H9 (cell line): ENCODE data around the gene SOHLH1. TPM values are rescaled to one million over a fixed set of nuclear protein-coding genes. Genes with fewer than 3 reads are reported as not detected.

Source experiments
- DNase-seq: peaks from one replicate; pipeline ENCODE4 v3.0.0-alpha.2; 2017
- H2AFZ ChIP-seq: one replicate; pipeline ENCODE4 v1.6.1; 2013; ENCODE audit warnings: mild to moderate bottlenecking, low read length, control low read depth, moderate library complexity
- H2AK5ac ChIP-seq: 2 replicates; pipeline ENCODE4 v1.6.1; 2013; ENCODE audit warnings: low read length, control low read depth, mixed read lengths; ENCODE audit not compliant: insufficient read length
- H2BK120ac ChIP-seq: one replicate; pipeline ENCODE4 v1.6.1; 2013; ENCODE audit warnings: low read depth, mild to moderate bottlenecking, low read length, control low read depth, inconsistent platforms; ENCODE audit not compliant: poor library complexity, severe bottlenecking
- H2BK12ac ChIP-seq: 2 replicates; pipeline ENCODE4 v1.6.1; 2013; ENCODE audit warnings: low read length, control low read depth, mixed read lengths, low read depth; ENCODE audit not compliant: insufficient read length
- H2BK15ac ChIP-seq: 2 replicates; pipeline ENCODE4 v1.6.1; 2013; ENCODE audit warnings: low read depth, low read length, control low read depth
- H2BK20ac ChIP-seq: one replicate; pipeline ENCODE4 v1.6.1; 2013; ENCODE audit warnings: low read depth, mild to moderate bottlenecking, low read length, control low read depth, inconsistent platforms; ENCODE audit not compliant: poor library complexity, severe bottlenecking
- H2BK5ac ChIP-seq: 2 replicates; pipeline ENCODE4 v1.6.1; 2013; ENCODE audit warnings: low read length, control low read depth, mixed read lengths; ENCODE audit not compliant: insufficient read length
- H3K14ac ChIP-seq: 2 replicates; pipeline ENCODE4 v1.6.1; 2013; ENCODE audit warnings: low read length, control low read depth; ENCODE audit not compliant: insufficient read depth
- H3K18ac ChIP-seq: 2 replicates; pipeline ENCODE4 v1.6.1; 2013; ENCODE audit warnings: low read depth, mild to moderate bottlenecking, mixed read lengths, low read length, control low read depth; ENCODE audit not compliant: insufficient read length
- H3K23ac ChIP-seq: 2 replicates; pipeline ENCODE4 v1.6.1; 2013; ENCODE audit warnings: low read length, control low read depth, mixed read lengths, low read depth; ENCODE audit not compliant: insufficient read length
- H3K23me2 ChIP-seq: 2 replicates; pipeline ENCODE4 v1.6.1; 2013; ENCODE audit warnings: low read depth, mild to moderate bottlenecking, mixed read lengths, low read length, control low read depth; ENCODE audit not compliant: insufficient read length, poor library complexity, severe bottlenecking
- H3K27ac ChIP-seq: 2 replicates; pipeline ENCODE4 v1.5.1; 2013; ENCODE audit warnings: low read length, control low read depth, mixed read lengths, low read depth; ENCODE audit not compliant: insufficient read length
- H3K27me3 ChIP-seq: 2 replicates; pipeline ENCODE4 v1.6.1; 2013; ENCODE audit warnings: low read length, control low read depth, inconsistent platforms; ENCODE audit not compliant: insufficient read depth
- H3K4ac ChIP-seq: 2 replicates; pipeline ENCODE4 v1.6.1; 2013; ENCODE audit warnings: low read depth, mild to moderate bottlenecking, control low read depth, inconsistent platforms, low read length, moderate library complexity
- H3K4me1 ChIP-seq: 2 replicates; pipeline ENCODE4 v1.6.1; 2013; ENCODE audit warnings: low read length, control low read depth, inconsistent platforms; ENCODE audit not compliant: insufficient read depth
- H3K4me2 ChIP-seq: 2 replicates; pipeline ENCODE4 v1.6.1; 2013; ENCODE audit warnings: low read length, control low read depth, mixed read lengths; ENCODE audit not compliant: insufficient read length, insufficient read depth
- H3K56ac ChIP-seq: 2 replicates; pipeline ENCODE4 v1.6.1; 2013; ENCODE audit warnings: low read depth, mild to moderate bottlenecking, mixed read lengths, low read length, control low read depth; ENCODE audit not compliant: insufficient read length
- H3K79me1 ChIP-seq: 2 replicates; pipeline ENCODE4 v1.6.1; 2013; ENCODE audit warnings: low read depth, mild to moderate bottlenecking, moderate library complexity, low read length, control low read depth, inconsistent platforms; ENCODE audit not compliant: insufficient read depth, poor library complexity, severe bottlenecking
- H3K79me2 ChIP-seq: 2 replicates; pipeline ENCODE4 v1.6.1; 2013; ENCODE audit warnings: low read length, control low read depth, inconsistent platforms; ENCODE audit not compliant: insufficient read depth
- H3K9ac ChIP-seq: 2 replicates; pipeline ENCODE4 v1.6.1; 2013; ENCODE audit warnings: low read length, control low read depth, mixed read lengths; ENCODE audit not compliant: insufficient read length; ENCODE audit errors: extremely low read depth
- H3K9me3 ChIP-seq: one replicate; pipeline ENCODE4 v1.6.1; 2013; ENCODE audit warnings: low read depth, low read length, inconsistent platforms; ENCODE audit not compliant: control insufficient read depth
- H3T11ph ChIP-seq: one replicate; pipeline ENCODE4 v1.6.1; 2013; ENCODE audit warnings: mild to moderate bottlenecking, low read length, control low read depth, inconsistent platforms
- H4K20me1 ChIP-seq: one replicate; pipeline ENCODE4 v1.6.1; 2013; ENCODE audit not compliant: control insufficient read depth, insufficient read length, insufficient read depth
- H4K5ac ChIP-seq: 2 replicates; pipeline ENCODE4 v1.6.1; 2013; ENCODE audit warnings: low read depth, mild to moderate bottlenecking, mixed read lengths, low read length, control low read depth; ENCODE audit not compliant: insufficient read length
- H4K8ac ChIP-seq: replicated peaks from 2 replicates; pipeline ENCODE4 v1.6.1; 2013; ENCODE audit warnings: low read length, control low read depth, mixed read lengths, low read depth; ENCODE audit not compliant: insufficient read length
- H4K91ac ChIP-seq: 2 replicates; pipeline ENCODE4 v1.6.1; 2013; ENCODE audit warnings: low read depth, mild to moderate bottlenecking, moderate library complexity, mixed read lengths, low read length, control low read depth; ENCODE audit not compliant: insufficient read length
- H3K27ac Mint-ChIP-seq, 3 experiments: 2 replicates in 2 of 3; 3 replicates in 1 of 3; pipeline ENCODE4 v1.8.0; 2020 to 2021; ENCODE audit warnings: mixed read lengths in 3 of 3, mild to moderate bottlenecking in 1 of 3, moderate library complexity in 1 of 3
- H3K27me3 Mint-ChIP-seq: 2 replicates; pipeline ENCODE4 v1.8.0; 2021; ENCODE audit warnings: low read depth, mild to moderate bottlenecking, moderate library complexity, mixed read lengths
- H3K36me3 Mint-ChIP-seq, 3 experiments: 2 replicates in 2 of 3; 3 replicates in 1 of 3; pipeline ENCODE4 v1.8.0; 2020 to 2021; ENCODE audit warnings: low read depth in 3 of 3, mixed read lengths in 3 of 3; ENCODE audit not compliant: insufficient read depth in 1 of 3
- H3K4me1 Mint-ChIP-seq, 2 experiments: 2 replicates each; pipeline ENCODE4 v1.8.0; 2020; ENCODE audit warnings: mixed read lengths in 2 of 2
- H3K4me3 Mint-ChIP-seq, 2 experiments: 2 replicates in 1 of 2; 3 replicates in 1 of 2; pipeline ENCODE4 v1.8.0; 2020 to 2021; ENCODE audit warnings: mild to moderate bottlenecking in 2 of 2, mixed read lengths in 2 of 2, moderate library complexity in 1 of 2
- H3K9me3 Mint-ChIP-seq, 2 experiments: 2 replicates in 1 of 2; 3 replicates in 1 of 2; pipeline ENCODE4 v1.8.0; 2020; ENCODE audit warnings: mild to moderate bottlenecking in 2 of 2, mixed read lengths in 2 of 2, moderate library complexity in 1 of 2
- WGBS: extraction: QIAGEN DNeasy Blood & Tissue Kit; methylation state at CpG from one replicate; pipeline ENCODE4 v1.1.7; 2013; ENCODE audit warnings: missing lambda C conversion rate, low lambda C conversion rate, mixed read lengths; ENCODE audit not compliant: insufficient read length; ENCODE audit errors: extremely low coverage; 5-methylcytosine and 5-hydroxymethylcytosine counted together
- total RNA-seq: library from RNA; stranded (reverse); gene quantifications from 2 replicates; pipeline ENCODE4 v1.2.1, GENCODE V29; 2021
- TF ChIP-seq, protein P1 (sequence below): fragments of 200-600 bp; sonication (generic); conservative IDR thresholded peaks from 3 replicates; pipeline ENCODE4 v1.8.0; 2021; ENCODE audit warnings: antibody characterized with exemption, mild to moderate bottlenecking

Gene SOHLH1
- total RNA-seq, 1 experiment from 2014 or later = not detected

DNA sequence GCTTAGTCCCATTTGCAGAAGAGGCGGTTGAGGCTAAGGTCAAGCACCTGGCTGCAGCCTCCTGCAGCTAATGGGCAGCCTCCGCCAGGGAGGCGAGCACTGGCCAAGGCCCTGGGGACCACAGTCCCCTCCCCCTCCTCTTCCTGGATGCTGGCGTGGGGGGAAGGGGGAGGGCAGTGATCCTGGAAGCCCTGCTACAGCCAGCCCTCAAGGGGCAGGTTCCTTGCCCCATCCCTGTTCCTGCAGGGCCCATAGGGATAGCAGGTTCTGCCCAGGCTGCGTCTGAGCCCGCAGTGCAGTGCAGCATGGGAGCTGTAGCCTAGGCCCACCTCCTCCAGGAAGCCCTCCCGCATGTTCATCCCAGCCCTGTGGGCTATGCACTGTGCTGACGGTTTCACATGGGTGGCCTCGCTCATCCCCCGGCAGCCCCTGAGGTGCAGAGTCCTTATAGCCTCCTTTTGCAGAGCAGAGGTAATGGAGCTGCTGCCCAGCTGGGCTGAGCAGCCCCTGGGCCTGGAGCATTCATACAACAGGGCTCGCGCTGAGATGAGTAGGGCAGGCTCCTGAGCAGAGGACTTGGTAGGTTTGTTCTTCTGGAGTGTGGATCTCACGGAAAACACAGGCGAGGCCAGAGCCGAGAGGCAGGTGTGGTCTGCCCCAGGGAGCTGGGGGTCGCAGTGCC lies 38.7 kb upstream of the SOHLH1 start:
- peaks cover 3% of the 10 kb centered on the region; the same call in 1 of the 2 replicates for H3K27me3 ChIP-seq
- H4K5ac ChIP-seq = no peak overlapping the region
- no peaks in the 10 kb centered on the region for H3K9me3 ChIP-seq
- no peak overlapping the region for H2AFZ ChIP-seq
- H2BK12ac ChIP-seq = no peak overlapping the region
- H3K4ac ChIP-seq = no peak overlapping the region
- H4K91ac ChIP-seq = no peak overlapping the region
- no peak overlapping the region for H2BK20ac ChIP-seq
- no peaks in the 10 kb centered on the region for H3K4me1 ChIP-seq
- H3K27ac ChIP-seq = no peak overlapping the region
- no peak overlapping the region for H3K4me2 ChIP-seq
- no peak overlapping the region for H3K27ac Mint-ChIP-seq
- no peaks in the 10 kb centered on the region for H3K79me2 ChIP-seq
- H2BK5ac ChIP-seq = no peak overlapping the region
- H3K23ac ChIP-seq = no peak overlapping the region
- no peaks in the 10 kb centered on the region for H3K79me1 ChIP-seq
- no peak overlapping the region for H4K8ac ChIP-seq
- peaks cover 3% of the 10 kb centered on the region for H3K23me2 ChIP-seq
- no peak overlapping the region; the same call in 1 of the 2 replicates for H3K14ac ChIP-seq
- no peak overlapping the region for H3K4me3 Mint-ChIP-seq
- H3K4me1 Mint-ChIP-seq = peaks cover 2 to 10% of the 10 kb centered on the region in 2 experiments; a peak in 3 of 4 replicates
- H2AK5ac ChIP-seq = no peak overlapping the region
- no peak overlapping the region for H2BK120ac ChIP-seq
- no peak overlapping the region for H3T11ph ChIP-seq
- H3K56ac ChIP-seq = no peak overlapping the region
- DNase-seq = no peak
- H3K27me3 Mint-ChIP-seq = peaks cover 19% of the 10 kb centered on the region
- no peak overlapping the region for H3K18ac ChIP-seq
- TF ChIP-seq, protein P1, sequence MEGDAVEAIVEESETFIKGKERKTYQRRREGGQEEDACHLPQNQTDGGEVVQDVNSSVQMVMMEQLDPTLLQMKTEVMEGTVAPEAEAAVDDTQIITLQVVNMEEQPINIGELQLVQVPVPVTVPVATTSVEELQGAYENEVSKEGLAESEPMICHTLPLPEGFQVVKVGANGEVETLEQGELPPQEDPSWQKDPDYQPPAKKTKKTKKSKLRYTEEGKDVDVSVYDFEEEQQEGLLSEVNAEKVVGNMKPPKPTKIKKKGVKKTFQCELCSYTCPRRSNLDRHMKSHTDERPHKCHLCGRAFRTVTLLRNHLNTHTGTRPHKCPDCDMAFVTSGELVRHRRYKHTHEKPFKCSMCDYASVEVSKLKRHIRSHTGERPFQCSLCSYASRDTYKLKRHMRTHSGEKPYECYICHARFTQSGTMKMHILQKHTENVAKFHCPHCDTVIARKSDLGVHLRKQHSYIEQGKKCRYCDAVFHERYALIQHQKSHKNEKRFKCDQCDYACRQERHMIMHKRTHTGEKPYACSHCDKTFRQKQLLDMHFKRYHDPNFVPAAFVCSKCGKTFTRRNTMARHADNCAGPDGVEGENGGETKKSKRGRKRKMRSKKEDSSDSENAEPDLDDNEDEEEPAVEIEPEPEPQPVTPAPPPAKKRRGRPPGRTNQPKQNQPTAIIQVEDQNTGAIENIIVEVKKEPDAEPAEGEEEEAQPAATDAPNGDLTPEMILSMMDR = no peak
- H2BK15ac ChIP-seq = no peak overlapping the region
- WGBS = no CpG with 5 or more reads among the region's 16 CpGs
- H3K9ac ChIP-seq = no peak overlapping the region
- no peaks in the 10 kb centered on the region for H4K20me1 ChIP-seq
- H3K36me3 Mint-ChIP-seq = no peaks in the 10 kb centered on the region; a peak in 1 of 7 replicates
- peaks cover under 1 to 4% of the 10 kb centered on the region in 2 experiments; a peak in 3 of 5 replicates for H3K9me3 Mint-ChIP-seq
